Measurements from ENCODE around the gene ATG4C. TPM values are rescaled to one million over a fixed set of nuclear protein-coding genes. Genes with fewer than 3 reads are reported as not detected.

The ATG4C gene
- total RNA-seq, 2 donors from 2014 or later: 23.8 to 32.8 TPM

DNA sequence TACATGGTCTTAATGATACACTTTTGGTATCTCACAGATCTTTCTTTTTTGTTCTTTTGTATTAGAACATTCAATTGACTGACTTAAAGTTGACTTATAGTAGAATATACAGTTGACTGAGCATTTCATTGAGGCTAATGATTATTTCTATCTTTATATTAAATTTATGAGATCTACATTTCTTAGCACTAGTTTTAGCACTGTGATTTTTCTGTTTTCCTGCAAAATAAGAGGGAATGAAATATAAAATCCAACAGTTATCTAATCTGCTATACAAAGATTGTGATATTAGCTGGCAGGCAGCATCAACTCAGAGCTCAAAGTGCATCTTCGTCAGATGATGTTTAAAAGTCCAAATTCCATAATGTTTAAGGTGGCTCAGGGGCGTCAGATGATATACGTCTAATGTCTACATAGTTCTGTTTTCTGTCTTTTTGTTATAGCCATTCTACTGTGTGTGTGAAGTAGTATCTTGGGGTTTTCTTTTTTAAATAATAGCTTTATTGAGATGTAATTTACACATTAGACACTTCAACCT is 85.4 kb downstream of the ATG4C start:
- no peak overlapping the region for H3K4me3 Mint-ChIP-seq
- WGBS, 2 experiments (ENCODE audit: insufficient coverage in 1 of 2, insufficient read length in 1 of 2): 93 to 100% methylated on average over 1 to 3 of the region's 3 CpGs

GRCh38 chr1:62870148-62870547 is 86.2 kb downstream of the ATG4C start:
- H3K4me3 ChIP-seq (ENCODE audit: low read length): no peak overlapping the region
- no peak overlapping the region for H3K9ac ChIP-seq (ENCODE audit: extremely low read depth, low read length, poor library complexity, severe bottlenecking)
- DNase-seq: no peak
- H3K9me3 Mint-ChIP-seq: no peaks in the 10 kb centered on the region
- H3K36me3 ChIP-seq (ENCODE audit: control insufficient read depth, insufficient read depth, low read length): no peaks in the 10 kb centered on the region
- no peak overlapping the region for H3K27ac ChIP-seq (ENCODE audit: low read depth, low read length)
- no peaks in the 10 kb centered on the region for H3K27me3 Mint-ChIP-seq (ENCODE audit: insufficient read depth)
- H3K4me3 Mint-ChIP-seq: no peak overlapping the region
- H3K9me3 ChIP-seq (ENCODE audit: control insufficient read depth, low read length): no peaks in the 10 kb centered on the region
- no peaks in the 10 kb centered on the region for H3K27me3 ChIP-seq (ENCODE audit: control insufficient read depth, insufficient read depth, low read length, poor library complexity, severe bottlenecking)
- no peak for TF ChIP-seq CTCF (conservative IDR thresholded peaks at IDR 0.05)
- 71% methylated on average over 1 of the region's 1 CpG; no CpG with 5 or more reads in 1 of the 2 experiments for WGBS, 2 experiments (ENCODE audit: insufficient coverage in 1 of 2, insufficient read length in 1 of 2)
- no peaks in the 10 kb centered on the region for H3K36me3 Mint-ChIP-seq (ENCODE audit: low read depth)
- peaks cover 2% of the 10 kb centered on the region for H3K4me1 Mint-ChIP-seq
- no peaks in the 10 kb centered on the region for H3K4me1 ChIP-seq (ENCODE audit: control insufficient read depth, insufficient read depth, low read length)
- H3K27ac Mint-ChIP-seq: no peak overlapping the region

More for the DNA sequence above, 85.4 kb downstream of the ATG4C start:
- DNase-seq: no peak
- H3K9me3 Mint-ChIP-seq: no peaks in the 10 kb centered on the region
- no peak overlapping the region for H3K27ac ChIP-seq (ENCODE audit: low read depth, low read length)
- H3K4me3 ChIP-seq (ENCODE audit: low read length): no peak overlapping the region
- peaks cover 4% of the 10 kb centered on the region for H3K4me1 ChIP-seq (ENCODE audit: control insufficient read depth, insufficient read depth, low read length)
- TF ChIP-seq CTCF (conservative IDR thresholded peaks at IDR 0.05): no peak
- no peaks in the 10 kb centered on the region for H3K27me3 Mint-ChIP-seq (ENCODE audit: insufficient read depth)
- no peaks in the 10 kb centered on the region for H3K9me3 ChIP-seq (ENCODE audit: control insufficient read depth, low read length)
- H3K4me1 Mint-ChIP-seq: peaks cover under 1% of the 10 kb centered on the region
- no peak overlapping the region for H3K9ac ChIP-seq (ENCODE audit: extremely low read depth, low read length, poor library complexity, severe bottlenecking)
- no peak overlapping the region for H3K27ac Mint-ChIP-seq
- H3K36me3 Mint-ChIP-seq (ENCODE audit: low read depth): no peaks in the 10 kb centered on the region
- H3K36me3 ChIP-seq (ENCODE audit: control insufficient read depth, insufficient read depth, low read length): no peaks in the 10 kb centered on the region
- H3K27me3 ChIP-seq (ENCODE audit: control insufficient read depth, insufficient read depth, low read length, poor library complexity, severe bottlenecking): no peaks in the 10 kb centered on the region

GRCh38 chr1:62875676-62876075 is 91.7 kb downstream of the ATG4C start:
- Mint-ChIP-seq H3K27me3 (ENCODE audit: insufficient read depth) (peaks cover 2% of the 10 kb centered on the region), H3K4me1 (peaks cover 5% of the 10 kb centered on the region), H3K9me3 (peaks cover 7% of the 10 kb centered on the region), H3K36me3 (ENCODE audit: low read depth) (no peaks in the 10 kb centered on the region), H3K27ac (no peak overlapping the region), H3K4me3 (no peak overlapping the region)
- Histone ChIP-seq H3K36me3 (ENCODE audit: control insufficient read depth, insufficient read depth, low read length) (no peaks in the 10 kb centered on the region), H3K27me3 (ENCODE audit: control insufficient read depth, insufficient read depth, low read length, poor library complexity, severe bottlenecking) (no peaks in the 10 kb centered on the region), H3K9ac (ENCODE audit: extremely low read depth, low read length, poor library complexity, severe bottlenecking) (no peak overlapping the region), H3K4me3 (ENCODE audit: low read length) (no peak overlapping the region), H3K9me3 (ENCODE audit: control insufficient read depth, low read length) (no peaks in the 10 kb centered on the region), H3K27ac (ENCODE audit: low read depth, low read length) (no peak overlapping the region), H3K4me1 (ENCODE audit: control insufficient read depth, insufficient read depth, low read length) (no peaks in the 10 kb centered on the region)
- no peak for DNase-seq
- whole genome bisulfite sequencing, 2 experiments (ENCODE audit: insufficient coverage in 1 of 2, insufficient read length in 1 of 2): 94 to 100% methylated on average over 1 to 3 of the region's 3 CpGs
- no peak for TF ChIP-seq CTCF (conservative IDR thresholded peaks at IDR 0.05)

All from endodermal cell (in vitro differentiated cells).